Ramos (cell line): ENCODE results near the gene ABL2.
"Not testable (repeated sequence)": the region's sequence is repeated elsewhere in the genome, so short reads cannot be mapped to it uniquely, and the experiment has no call there.

Experiments used
- in situ Hi-C: fragments of 300-500 bp; cut with MboI; formaldehyde crosslinking; loops from one replicate; pipeline ENCODE4 v1.14.3; 2022; ENCODE audit warnings: low sequenced_read_pairs; ENCODE audit not compliant: unreplicated experiment

The ABL2 gene

DNA sequence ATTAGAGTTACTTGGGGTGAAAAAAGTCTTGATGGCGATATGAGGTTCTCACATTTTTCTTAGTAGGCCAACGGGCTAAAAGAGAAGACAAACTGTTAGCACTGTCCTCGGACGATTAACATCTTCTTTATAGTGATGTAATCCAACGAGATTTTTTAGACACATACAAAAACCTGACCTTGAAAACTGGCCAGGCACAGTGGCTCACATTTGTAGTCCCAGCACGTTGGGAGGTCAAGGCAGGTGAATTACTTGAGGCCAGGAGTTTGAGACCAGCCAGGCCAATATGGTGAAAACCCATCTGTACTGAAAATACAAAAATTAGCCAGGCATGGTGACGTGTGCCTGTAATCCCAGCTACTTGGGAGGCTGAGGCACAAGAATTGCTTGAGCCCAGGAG lies 8.4 kb downstream of the ABL2 start:
- in situ Hi-C loops, result not testable (repeated sequence)

DNA sequence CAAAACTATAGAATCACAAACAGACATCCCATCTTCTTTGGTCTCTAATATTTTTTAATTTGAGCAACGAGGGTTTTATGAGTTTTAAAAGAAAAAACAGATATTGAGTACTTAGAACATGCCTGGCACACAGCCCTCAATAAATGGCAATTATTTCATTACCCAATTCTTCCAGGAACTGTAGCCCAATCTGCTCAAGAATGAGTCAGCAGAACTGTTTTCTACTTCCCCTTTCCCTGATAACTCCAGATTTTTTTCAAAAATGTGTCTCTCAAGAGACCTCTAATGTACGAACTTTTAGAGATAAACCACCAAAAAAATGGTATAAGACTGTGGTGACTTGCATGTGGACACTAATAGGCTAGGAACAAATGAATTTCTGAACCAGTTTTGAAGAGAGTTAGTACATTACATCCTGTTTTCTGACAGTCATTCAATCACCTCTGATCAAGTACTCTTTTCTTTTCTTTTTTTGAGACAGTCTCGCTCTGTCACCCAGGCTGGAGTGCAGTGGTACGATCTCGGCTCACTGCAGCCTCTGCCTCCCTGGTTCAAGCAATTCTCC lies 11.5 kb downstream of the ABL2 start:
- in situ Hi-C loops, result no loop called here

DNA sequence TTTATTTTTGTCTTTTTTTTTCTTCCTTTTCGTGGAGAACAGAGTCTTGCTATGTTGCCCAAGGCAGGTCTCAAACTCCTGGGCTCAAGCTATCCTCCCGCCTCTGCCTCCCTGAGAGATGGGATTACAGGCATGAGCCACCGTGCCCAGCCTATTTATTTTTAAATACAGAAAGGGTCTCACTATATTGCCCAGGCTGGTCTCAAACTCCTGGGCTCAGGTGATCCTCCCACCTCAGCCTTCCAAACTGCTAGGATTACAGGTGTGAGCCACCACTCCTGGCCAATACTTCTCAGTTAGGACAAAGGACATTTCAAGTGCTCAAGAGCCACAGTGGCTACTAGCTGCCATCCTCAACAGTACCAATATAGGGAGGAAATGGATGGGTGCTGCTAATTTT lies 16.2 kb downstream of the ABL2 start:
- in situ Hi-C loops, result not testable (repeated sequence)

DNA sequence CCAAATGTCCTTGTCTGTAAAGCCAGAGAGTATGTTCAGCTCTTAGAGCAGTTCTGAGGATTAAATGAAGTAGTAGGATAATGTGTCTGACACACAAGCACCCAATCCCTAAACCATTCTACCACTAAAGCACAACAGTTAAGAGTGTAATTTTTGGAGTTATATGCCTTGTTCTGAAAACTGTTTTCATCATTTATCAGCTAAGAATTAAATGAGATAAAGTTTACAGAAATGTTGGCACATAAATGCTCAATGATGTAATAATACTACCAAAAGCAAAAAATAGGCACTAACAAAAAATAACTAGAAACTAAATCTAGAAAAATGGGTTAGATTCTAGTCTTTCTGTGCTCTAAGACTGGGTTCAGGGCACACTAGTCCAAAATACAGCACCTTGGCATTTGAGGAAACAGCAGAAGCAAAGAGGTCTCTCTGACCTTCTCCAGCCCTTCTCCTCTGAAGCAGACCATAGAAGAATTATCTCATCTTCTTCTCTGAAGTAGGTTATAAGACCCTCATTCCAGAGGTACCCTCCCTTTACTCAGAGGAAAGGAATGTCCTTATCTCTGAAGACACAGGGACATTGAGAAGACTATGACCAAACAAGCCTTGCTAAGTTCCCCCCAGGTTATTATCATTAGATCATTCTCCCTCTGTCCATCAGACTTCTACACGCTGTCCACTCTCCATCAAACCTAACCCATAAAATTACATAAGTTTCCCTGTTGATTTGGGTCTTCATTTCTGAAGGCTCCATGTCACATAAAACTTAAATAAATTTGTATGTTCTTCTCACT lies 20.6 kb downstream of the ABL2 start:
- in situ Hi-C loops, result no loop called here

DNA sequence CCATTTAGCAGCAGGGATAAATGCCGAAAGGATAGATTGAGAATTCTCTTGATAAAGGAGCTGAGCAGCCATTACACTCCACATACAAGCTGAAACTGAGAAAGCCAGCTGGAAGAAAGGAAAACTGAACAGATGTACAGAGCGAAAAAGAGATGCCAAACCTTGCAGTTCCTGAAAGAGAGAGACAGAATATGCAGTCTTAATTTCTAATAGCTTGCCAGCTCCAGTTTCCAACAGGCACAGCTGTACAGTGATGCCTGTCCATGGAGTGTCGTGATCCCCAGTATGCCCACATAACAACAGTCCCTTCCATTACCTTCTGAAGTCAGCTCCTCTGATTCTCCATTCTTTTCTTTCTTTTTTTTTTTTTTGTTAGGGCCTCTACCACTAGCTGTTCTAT lies 22.7 kb downstream of the ABL2 start:
- in situ Hi-C loops, result no loop called here

DNA sequence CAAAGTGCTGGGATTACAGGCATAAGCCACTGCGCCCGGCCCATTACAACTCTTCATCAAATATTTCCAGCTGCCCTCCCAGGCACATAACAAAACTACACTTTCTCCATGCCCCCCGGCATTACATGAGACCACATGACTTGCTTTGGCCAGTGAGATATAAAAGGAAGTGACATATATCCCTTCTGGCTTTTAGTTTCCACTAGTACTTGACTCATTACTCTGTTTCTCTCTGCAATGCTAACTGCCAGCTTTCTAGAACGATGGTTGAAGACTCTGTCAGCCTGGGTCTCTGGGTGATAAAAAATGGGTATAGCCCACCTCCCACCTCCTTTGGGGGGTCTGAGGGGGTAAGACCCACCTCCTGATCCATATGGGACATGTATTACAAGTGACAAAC lies 24.2 kb downstream of the ABL2 start:
- in situ Hi-C loops, result no loop called here

DNA sequence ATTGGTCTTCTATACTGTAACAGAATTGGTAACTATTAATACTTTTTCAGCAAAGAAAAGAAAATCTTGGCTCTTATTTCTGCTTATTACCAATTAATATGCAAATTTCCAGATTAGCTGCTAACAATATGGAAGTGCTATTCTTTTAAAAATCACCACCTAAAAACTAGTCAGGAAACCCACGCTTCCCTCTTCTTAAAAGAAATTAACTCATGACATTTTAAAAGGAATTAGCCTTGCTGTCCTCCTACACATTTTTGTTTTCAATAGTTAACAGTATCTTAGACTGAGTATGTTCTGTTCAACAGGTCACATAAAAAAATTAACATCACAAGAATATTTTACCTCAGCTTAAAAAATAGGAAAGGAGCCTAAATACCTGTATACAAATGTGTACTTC lies 27.3 kb downstream of the ABL2 start:
- in situ Hi-C loops, result no loop called here

DNA sequence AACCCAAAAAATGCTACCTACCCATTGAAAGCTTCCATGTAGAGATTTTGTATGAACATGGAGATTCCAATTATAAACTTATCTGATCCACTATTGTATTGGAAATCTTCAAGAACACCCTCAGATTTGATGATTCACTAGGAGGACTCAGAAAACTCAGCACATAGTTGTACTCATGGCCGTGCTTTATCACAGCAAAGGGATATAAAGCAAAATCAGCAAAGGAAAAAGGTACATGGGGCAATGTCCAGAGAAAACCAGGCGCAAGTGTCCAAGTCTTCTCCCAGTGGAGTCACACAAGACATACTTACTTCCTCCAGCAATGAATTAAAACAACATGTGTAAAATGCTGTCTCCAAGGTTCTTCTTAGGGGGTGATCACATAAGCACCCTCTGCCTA lies 28.9 kb downstream of the ABL2 start:
- in situ Hi-C loops, result no loop called here

DNA sequence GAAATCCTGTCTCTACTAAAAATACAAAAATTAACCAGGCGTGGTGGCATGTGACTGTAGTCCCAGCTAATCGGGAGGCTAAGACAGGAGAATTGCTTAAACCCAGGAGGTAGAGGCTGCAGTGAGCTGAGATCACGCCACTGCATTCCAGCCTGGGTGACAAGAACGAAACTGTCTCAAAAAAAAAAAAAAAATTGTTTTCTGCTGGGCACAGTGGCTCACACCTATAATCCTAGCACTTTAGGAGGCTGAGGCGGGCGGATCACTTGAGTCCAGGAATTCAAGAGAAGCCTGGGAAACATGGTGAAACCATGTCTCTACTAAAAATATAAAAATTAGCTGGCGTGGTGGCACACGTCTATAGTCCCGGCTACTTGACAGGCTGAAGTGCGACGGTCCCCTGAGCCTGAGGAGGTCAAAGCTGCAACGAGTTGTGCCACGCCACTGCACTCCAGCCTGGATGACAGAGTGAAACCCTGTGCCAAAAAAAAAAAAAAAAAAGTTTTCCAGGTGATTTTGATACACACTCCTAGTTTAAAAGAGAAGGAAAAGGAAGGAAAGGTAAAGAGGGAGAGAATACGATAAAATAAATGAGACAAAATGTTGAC lies 31.7 kb downstream of the ABL2 start:
- in situ Hi-C loops, result no loop called here

DNA sequence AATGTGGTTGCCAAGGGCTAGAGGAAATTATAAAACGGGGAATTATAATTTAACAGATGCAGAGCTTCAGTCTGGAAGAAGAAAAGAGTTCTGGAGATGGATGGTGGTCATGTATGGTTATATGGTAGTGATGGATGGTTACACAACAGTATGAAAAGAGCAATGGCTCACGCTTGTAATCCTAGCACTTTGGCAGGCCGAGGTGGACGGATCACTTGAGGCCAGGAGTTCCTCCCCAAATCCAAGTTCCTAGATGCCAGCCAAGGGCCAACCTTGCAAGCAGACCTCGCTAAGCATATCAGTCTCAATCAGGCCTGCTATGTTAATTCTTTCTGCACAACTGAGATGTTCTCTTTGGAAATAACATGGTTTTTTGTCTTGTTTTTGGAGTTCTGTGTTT lies 33.6 kb downstream of the ABL2 start:
- in situ Hi-C loops, result not testable (repeated sequence)

DNA sequence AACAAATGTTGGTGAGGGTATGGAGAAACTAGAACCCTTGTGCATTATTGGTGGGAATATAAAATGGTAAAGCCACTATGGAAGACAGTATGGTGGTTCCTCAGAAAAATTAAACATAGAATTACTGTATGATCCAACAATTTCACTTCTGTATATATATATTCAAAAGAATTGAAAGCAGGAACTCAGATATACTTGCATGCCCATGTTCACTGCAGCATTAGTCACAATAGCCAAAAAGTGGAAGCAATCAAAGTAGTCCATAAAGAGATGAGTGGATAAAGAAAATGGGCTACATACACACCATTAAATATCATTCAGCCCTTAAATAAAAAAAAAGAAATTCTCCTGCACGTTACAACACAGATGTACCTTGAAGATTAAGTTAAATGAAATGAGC lies 34.1 kb downstream of the ABL2 start:
- in situ Hi-C loops, result no loop called here

DNA sequence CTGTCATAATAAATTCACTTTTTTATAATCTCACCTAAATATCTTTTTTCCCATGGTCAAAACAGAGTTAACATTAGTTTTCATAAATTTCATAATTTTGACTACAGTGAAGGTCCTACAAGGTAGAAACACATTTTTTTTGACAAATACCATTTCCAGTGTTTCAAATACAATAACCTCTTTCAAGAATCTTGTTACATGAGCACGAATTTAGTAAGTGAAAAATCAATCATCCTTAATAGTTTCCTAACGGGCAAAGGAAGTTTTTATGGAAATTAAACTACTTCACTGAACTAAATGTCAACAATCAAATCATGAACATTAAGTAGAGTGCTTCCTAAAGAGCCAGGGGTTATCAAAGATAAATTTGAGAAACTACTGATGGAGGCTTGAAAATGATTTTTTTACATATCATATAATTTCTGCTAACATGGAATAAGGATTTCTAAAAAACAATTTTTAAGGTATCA lies 35.4 kb downstream of the ABL2 start:
- in situ Hi-C loops, result no loop called here

DNA sequence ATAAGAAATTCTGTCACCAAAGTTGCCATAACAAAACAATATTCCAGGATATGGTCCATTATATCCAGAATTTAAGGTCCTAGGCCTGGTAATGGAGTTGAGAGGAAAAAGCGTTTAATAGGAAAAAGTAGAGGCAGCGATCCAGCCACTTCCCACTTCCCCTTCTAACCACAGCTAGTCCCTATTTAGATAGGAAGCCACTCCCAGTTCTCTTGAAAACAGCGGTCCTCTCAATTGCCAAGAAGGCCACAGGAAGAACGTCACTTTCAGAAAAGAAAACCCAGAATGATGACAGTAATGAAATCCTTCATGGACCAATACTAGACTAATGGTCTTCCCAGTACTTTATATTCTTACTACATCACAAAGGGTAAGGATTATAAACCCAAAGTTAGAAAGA lies 38.6 kb downstream of the ABL2 start:
- in situ Hi-C loops, result no loop called here

DNA sequence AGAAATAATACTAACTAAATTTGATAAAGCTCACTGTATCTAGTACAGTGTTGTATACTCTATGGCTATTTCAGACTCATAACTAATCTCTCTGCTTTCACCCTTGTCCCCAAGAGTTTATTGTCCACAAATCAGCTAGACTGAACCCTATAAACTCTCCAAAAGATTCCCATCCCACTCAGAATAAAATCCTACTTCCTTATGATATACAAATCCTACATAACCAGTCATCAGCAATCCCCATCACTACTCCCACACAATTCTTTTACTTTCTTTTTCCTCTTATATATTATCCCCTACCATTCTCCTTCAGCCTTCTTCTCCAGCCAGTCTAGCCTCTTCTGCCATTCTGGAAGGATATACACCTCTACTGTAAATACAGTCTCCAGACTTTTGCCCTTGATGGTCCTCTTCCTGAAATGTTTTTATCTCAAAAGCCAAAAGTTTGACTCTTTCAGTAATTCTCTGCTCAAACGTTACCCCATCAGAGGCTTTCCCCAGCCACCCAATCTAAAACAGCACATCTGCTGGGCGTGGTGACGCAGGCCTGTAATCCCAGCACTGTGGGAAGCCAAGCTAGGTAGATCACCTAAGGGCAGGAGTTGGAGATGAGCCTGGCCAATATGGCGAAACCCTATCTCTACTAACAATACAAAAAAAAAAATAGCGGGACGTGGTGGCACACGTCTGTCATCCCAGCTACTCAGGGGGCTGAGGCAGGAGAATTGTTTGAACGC lies 41.6 kb downstream of the ABL2 start:
- in situ Hi-C loops, result no loop called here

DNA sequence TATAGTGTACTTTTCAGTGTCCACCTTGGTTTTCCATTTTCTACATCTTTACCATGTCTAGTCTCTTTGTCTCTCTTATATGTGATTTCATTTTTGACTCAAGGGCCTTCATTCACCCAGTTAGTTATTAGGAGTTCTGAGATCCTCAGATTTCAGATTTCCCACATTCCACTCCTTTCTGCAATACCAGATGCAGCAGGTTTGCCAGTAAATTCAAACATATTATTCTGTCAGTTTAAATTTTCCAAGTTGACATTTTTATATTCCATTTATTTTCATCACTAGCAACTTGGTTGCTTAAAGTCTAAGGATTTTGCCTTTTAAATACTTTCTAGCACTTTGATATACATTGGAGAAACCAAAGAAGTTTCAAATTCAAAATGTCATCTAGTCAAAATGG lies 42.4 kb downstream of the ABL2 start:
- in situ Hi-C loops, result no loop called here

DNA sequence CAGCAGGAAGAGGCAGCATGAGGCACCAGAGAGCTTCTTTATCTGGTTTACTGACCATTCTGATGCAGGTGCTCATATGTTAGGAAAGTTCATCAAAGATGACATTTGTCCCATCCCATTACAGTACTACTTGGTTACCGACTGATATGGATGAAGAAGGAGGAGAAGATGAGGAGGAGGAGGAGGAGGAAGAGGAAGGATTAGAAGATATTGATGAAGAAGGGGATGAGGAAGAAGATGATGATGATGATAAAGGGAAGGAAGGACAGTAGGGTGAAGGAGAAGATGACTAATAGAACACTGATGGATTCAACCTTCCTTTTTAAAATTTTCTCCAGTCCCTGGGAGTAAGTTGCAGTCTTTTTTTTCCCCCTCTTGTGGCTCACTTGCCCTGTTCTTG lies 45.1 kb downstream of the ABL2 start:
- in situ Hi-C loops, result no loop called here

DNA sequence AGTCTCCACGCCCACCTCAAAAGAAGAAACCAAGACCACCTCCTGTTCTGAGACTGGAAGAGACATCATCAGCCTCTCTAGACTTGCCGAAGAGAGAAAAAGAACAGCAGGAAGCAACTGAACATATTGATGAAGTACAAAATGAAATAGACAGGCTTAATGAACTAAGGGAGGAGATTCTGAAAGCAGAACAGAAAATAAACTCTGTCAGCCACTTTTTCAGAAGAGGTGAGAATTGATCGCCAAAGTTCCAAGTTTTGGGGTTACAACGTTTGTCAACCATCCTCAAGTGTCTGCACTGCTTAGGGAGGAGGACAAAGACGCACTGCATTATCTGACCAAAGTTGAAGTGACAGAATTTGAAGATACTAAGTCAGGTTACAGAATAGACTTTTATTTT lies 45.6 kb downstream of the ABL2 start:
- in situ Hi-C loops, result no loop called here

DNA sequence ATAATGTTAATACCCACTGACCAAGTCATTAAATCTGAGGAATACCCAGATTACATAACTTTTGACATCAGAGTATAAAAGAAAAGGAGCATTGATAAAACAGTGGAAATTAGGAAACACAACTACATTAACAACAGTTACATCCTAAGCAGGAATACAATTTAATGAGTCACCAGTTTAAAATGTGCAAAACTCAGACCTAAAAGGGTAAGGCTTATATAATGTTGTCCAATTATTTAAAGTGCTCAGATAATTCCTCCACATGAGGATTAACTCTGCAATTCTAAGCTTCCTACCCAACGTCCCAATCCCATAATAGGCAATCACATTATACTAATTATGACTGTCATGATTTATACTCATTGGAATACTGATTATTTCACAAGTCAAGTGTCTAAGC lies 50.5 kb downstream of the ABL2 start:
- in situ Hi-C loops, result no loop called here

DNA sequence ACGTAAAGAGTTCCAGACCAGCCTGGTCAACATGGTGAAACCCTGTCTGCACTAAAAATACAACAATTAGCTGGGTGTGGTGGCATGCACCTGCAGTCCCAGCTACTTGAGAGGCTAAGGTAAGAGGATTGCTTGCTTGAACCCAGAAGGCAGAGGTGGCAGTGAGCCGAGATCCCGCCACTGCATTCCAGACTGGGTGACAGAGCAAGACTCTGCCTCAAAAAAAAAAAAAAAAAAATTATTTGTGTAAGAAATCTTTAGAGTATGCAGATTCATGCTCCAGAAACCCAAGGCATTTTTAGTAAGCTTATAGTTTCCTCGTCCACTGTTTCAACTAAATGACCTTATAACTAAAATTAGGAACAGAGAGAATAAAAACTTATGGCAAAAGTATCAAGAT lies 51.3 kb downstream of the ABL2 start:
- in situ Hi-C loops, result no loop called here

DNA sequence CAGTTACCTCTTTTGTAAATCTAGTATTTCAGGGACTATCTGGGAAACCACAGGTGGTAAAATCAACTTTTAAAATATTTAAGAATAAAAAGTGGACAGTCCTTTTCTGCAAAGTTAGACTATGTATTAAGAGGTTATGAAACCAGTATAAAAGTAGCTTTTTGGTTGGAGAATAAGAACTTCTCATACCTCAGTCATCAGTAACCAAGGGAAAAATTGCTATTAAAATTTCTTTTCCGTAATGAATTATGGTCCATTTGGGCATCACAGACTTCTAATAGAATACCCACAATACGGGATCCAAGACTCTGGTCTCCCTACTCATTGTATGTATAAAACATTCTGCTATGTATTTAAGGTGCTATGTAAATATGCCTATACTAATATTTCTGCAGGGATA lies 51.9 kb downstream of the ABL2 start:
- in situ Hi-C loops, result no loop called here

DNA sequence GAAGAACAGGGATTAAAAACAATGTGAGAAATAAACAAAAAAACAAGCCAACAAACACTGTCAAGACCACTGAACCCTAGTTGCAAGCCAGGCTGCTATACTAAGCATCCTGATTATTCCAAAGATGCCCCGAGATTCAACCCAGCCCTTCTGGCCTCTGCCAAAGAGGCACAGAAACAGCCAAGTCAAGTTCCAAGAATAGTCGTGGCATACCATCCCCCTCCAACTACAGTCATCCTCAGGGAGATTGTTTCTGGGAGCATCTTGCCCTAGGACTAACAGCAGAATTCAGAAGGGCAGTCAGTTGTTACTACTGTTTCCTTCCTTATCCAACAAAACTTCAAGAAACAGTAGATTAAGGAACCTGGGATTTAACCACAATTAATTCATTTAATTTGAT lies 52.3 kb downstream of the ABL2 start:
- in situ Hi-C loops, result no loop called here
